Ramos (cell line): ENCODE data around the gene FTL.

Source experiments
- in situ Hi-C: fragments of 300-500 bp; cut with MboI; formaldehyde crosslinking; loops from one replicate; pipeline ENCODE4 v1.14.3; 2022; ENCODE audit warnings: low sequenced_read_pairs; ENCODE audit not compliant: unreplicated experiment

FTL gene

DNA sequence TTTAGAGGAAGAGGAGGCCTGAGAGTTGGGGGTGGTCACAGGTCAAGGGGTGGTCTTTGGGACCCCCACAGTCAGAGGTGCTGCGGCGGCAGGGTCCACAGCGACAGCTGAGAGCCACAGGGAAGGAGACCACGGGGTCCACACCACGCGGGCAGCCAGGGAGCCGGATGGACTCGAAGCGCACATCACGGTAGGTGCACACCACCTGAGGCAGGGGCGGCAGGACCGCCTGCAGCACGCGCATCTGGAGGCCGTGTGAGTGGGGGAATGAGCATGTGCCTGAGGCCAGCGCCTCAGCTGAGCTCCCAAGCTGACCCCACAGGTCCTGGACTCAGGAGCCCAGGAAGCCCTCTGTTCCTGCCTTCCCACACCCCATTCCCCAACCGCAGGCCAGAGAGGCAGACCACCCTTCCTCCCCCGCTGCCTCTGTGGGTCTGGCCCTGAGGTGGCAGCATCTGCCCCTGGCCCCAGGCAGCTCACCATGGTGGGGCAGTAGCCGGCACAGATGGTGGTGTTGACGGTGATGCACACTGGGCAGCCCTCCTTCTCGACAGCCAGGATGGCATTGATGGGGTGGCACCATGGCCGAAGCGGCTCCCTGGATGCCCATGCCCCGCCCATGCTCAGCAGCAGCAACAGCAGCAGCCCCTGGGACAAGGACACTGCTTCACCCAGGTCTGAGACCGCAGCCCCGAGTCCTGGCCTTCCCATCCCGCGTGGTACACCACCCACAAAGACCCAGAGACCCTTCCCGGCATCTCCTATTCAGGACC lies 51.1 kb downstream of the FTL start:
- in situ Hi-C loops: no loop called here
